ENCODE data around the gene ZNF576. TPM values are rescaled to one million over a fixed set of nuclear protein-coding genes. Genes with fewer than 3 reads are reported as not detected.

ZNF576 gene
- total RNA-seq, 2 experiments from 2014 or later, result 14.1 to 14.9 TPM

- Mint-ChIP-seq H3K36me3 (ENCODE audit: low read depth) (peaks cover 21% of the 10 kb centered on the region), H3K27ac (no peak within 1 kb of the TSS), H3K4me3 (no peak within 1 kb of the TSS), H3K9me3 (no peaks in the 10 kb centered on the region), H3K4me1 (peaks cover 3% of the 10 kb centered on the region), H3K27me3 (no peaks in the 10 kb centered on the region)
- no peak for DNase-seq
- ChIA-PET POLR2A (no interaction called here), CTCF (no interaction called here)
These were observed 15.4 kb downstream of the ZNF576 start, which contains the start of gene SRRM5 for GRCh38 chr19:43611788-43612187. SRRM5 (plus strand) TSS chr19:43612088; CDS start chr19:43612122, 34 bp downstream.

DNA sequence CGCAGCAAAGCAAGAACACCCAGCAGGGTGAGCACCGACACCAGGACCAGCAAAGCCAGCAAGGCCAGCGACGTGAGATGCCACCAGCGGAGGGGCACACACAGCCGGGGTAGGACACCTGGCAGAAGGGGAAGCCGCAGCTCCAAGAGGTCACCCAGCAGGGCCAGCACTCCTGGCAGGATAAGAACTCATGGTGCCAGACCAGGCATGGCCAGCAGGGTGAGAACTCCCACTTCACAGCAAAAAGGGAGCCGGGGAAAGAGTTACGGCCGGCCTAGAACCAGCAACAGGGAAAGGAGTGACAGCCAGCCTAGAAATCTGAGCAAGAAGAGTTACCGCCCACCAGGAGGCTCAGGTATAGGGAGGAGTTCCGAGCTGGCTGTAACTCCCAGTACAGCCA lies 16.0 kb downstream of the ZNF576 start:
- peaks cover 19% of the 10 kb centered on the region for H3K36me3 Mint-ChIP-seq (ENCODE audit: low read depth)
- DNase-seq, result no peak
- no peaks in the 10 kb centered on the region for H3K9me3 Mint-ChIP-seq
- POLR2A ChIA-PET, result no interaction called here
- H3K27ac Mint-ChIP-seq, result no peak overlapping the region
- CTCF ChIA-PET, result no interaction called here
- H3K4me3 Mint-ChIP-seq, result no peak overlapping the region
- no peaks in the 10 kb centered on the region for H3K27me3 Mint-ChIP-seq
- H3K4me1 Mint-ChIP-seq, result peaks cover under 1% of the 10 kb centered on the region

DNA sequence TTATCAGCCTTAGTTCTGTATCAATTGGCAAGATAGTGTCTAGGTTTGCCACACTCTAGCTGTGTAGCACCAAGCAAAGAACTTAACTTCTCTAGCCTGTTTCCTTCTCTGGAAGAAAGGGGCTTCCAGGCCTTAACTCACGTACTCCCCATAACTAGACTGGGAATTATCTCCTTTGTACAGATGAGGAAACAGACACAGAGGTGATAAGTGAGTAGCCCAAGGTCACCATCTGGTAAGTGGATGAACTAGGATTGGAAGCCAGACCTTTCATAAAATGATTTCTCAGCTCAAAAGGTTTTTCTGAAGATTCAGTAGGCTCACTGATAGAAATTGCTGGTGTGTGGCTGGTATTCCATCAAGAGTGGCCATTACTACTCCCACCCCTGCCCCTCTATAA lies 19.9 kb downstream of the ZNF576 start:
- no peak overlapping the region for H3K4me3 Mint-ChIP-seq
- H3K27me3 Mint-ChIP-seq, result no peaks in the 10 kb centered on the region
- CTCF ChIA-PET, result interaction anchor here (0.5 to 1.3 kb wide), 3 partner anchors 17 to 182 kb away, joined by 3 to 5 read pairs (median 3); no protein-coding TSS in a partner anchor
- peaks cover 18% of the 10 kb centered on the region for H3K36me3 Mint-ChIP-seq (ENCODE audit: low read depth)
- no peaks in the 10 kb centered on the region for H3K9me3 Mint-ChIP-seq
- DNase-seq, result no peak
- peaks cover 16% of the 10 kb centered on the region for H3K4me1 Mint-ChIP-seq
- H3K27ac Mint-ChIP-seq, result no peak overlapping the region
- POLR2A ChIA-PET, result no interaction called here

DNA sequence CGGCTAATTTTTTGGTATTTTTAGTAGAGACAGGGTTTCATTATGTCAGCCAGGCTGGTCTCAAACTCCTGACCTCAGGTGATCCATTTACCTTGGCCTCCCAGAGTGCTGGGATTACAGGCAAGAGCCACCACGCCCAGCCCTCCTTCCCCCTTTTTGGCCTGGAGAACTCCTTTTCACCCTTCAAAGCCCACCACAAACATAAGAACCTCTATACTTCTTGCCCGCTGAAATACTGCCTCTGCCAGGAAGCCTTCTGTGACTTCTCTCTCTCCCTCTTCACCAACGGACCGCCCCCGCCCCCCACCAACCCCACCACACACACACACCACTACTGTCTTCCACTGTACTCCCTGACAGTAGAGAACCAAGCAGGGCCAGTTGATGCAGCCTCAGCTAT lies 20.6 kb downstream of the ZNF576 start:
- peaks cover 19% of the 10 kb centered on the region for H3K4me1 Mint-ChIP-seq
- no peaks in the 10 kb centered on the region for H3K9me3 Mint-ChIP-seq
- no peak for DNase-seq
- POLR2A ChIA-PET, result no interaction called here
- CTCF ChIA-PET, result interaction anchor here (1.1 kb wide), 1 partner anchor 182 kb away, joined by 3 read pairs; no protein-coding TSS in a partner anchor
- H3K4me3 Mint-ChIP-seq, result no peak overlapping the region
- H3K27ac Mint-ChIP-seq, result no peak overlapping the region
- peaks cover 17% of the 10 kb centered on the region for H3K36me3 Mint-ChIP-seq (ENCODE audit: low read depth)
- H3K27me3 Mint-ChIP-seq, result no peaks in the 10 kb centered on the region

DNA sequence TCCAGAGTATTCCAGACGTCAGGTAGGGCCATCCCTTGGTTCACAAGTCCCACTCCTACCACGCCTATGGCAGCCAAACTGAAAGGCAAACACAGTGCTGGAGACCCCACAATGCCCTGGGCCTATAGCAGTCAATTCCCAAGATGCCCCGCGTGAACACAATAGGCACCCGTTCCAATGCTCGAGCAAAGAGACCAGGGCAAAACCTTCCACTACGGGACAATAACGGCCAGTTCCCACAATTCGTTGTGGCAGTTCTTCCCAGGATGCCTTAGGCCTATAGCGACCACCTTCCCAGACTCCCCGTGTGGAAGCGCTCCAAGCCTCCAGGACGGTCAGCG lies 22.5 kb downstream of the ZNF576 start:
- Mint-ChIP-seq H3K9me3 (no peaks in the 10 kb centered on the region), H3K27ac (peak overlapping the region; percentile 98), H3K27me3 (no peaks in the 10 kb centered on the region), H3K4me1 (peaks cover 21% of the 10 kb centered on the region), H3K36me3 (ENCODE audit: low read depth) (peaks cover 2% of the 10 kb centered on the region), H3K4me3 (peak overlapping the region; percentile 94)
- ChIA-PET POLR2A (no interaction called here), CTCF (no interaction called here)
- peak; percentile 56 for DNase-seq

DNA sequence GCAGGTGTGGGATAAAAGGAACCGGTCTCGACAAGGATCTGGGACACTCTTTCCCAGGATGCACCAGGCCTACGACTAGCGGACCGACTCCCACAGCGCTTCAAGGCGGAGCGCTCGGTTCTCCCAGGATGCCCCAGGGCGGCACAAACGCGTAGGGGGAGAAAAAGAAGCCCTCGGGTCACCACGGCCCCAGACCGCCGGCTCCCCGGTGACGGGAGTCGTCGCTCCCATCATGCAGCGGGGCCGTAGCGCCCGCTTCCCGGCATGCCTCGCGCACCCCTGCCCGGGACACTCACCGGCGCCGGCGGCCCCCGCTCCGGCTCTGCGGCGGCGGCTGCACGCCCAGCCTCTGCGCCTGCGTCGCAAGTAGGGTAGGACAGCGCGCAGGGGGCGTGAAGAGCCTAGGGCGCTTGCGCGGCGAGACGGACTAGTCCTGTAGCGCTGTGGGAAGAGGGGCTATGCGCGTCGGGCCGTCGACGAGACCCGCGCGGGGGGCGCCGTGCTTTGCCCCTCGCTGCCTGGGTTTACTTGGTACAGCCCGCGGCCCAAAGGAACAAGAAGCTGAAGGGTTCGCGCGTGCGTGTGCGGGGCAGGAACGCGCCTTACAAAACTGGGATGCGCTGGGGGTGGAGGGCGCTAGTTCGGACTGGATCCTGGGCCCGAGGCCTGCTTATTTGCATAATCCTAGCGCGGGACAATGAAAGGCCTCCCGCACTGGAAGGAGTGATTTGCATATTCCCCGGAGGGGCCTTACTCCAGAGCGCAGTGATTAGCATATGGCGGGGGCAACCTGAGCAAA lies 23.1 kb downstream of the ZNF576 start, which contains the start of gene ZNF428:
ZNF428 (minus strand) TSS at position 368 of the 799 bp plus-strand sequence. CDS start 5,325 bp downstream, outside the sequence.
- Mint-ChIP-seq H3K27ac (peak within 1 kb of the TSS; percentile 98), H3K4me3 (peak within 1 kb of the TSS; percentile 94), H3K36me3 (ENCODE audit: low read depth) (peaks cover 2% of the 10 kb centered on the region), H3K27me3 (no peaks in the 10 kb centered on the region), H3K4me1 (peaks cover 27% of the 10 kb centered on the region), H3K9me3 (no peaks in the 10 kb centered on the region)
- ChIA-PET CTCF (no interaction called here), POLR2A (no interaction called here)
- peak; percentile 88 for DNase-seq

DNA sequence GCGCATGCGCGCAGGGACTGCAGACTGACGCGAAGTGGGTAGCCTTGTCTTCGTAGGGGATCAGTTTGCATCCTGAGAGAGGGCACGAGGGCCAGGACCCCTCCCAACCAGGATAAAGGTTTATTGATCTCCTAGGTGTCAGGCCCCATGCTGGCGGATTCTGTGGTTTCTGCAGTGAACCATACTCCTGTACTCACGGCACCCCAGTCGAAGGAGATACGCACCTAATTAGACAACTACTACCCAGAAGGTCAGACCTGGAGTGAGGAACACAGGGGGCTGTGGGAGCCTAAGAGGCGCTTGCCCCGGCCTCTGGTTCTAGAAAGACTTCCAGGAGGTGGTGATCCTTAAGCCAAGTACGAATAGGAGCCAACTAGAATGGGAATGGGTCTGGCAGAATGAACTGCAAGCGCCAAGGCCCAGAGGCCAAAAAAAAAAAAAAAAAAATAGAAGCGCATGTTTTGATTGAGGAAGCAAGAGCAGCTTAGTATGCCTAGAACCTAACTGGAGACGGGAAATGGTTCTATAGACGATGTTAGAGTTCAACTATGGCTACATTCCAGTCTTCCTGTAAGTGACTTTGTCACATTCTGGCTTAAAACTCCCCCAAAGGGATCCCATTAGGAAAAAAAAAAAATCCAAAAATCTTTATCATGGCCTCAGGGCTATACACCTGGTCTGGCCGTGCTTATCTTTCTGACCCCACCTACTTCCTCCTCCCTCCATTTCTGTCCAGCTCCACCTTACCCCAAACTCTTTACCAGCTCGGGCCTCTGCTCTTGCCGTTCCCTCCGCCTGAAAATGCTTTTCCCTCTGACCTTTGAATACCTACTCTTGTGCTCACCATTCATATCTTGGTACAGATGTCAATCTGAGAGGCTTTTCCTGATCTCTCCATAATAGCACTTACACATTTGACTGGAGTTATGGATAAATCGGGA lies 23.9 kb downstream of the ZNF576 start:
- peak overlapping the region; percentile 94 for H3K4me3 Mint-ChIP-seq
- no peaks in the 10 kb centered on the region for H3K9me3 Mint-ChIP-seq
- H3K4me1 Mint-ChIP-seq, result peaks cover 30% of the 10 kb centered on the region
- ChIA-PET CTCF (interaction anchor here (0.6 kb wide), 2 partner anchors 27 to 28 kb away, joined by 3 to 4 read pairs; no protein-coding TSS in a partner anchor), POLR2A (no interaction called here)
- H3K36me3 Mint-ChIP-seq (ENCODE audit: low read depth), result peaks cover 2% of the 10 kb centered on the region
- no peak for DNase-seq
- H3K27me3 Mint-ChIP-seq, result no peaks in the 10 kb centered on the region
- peak overlapping the region; percentile 98 for H3K27ac Mint-ChIP-seq

DNA sequence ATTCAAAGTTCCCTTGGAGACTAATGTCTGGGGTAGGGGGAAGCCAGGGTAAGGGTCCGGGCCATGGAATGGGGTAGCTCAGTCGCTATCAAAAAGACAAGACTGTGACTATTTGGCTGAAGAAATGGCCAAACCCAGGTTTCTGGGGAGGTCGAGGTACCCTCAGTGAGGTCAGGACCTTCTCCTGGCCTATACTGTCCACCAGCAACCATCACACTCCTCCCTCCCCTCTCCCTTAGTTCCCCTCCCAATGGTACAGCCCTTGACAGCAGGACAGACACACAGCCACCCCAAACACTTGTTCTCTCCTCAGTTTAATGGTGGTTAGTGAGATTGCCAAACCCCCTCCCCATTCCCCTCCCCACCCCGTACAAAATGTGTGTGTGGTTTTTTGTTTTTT lies 25.7 kb downstream of the ZNF576 start:
- ChIA-PET POLR2A (no interaction called here), CTCF (interaction anchor here (0.6 to 1.1 kb wide), 2 partner anchors 43 to 67 kb away, joined by 3 to 4 read pairs; no protein-coding TSS in a partner anchor)
- H3K9me3 Mint-ChIP-seq, result no peaks in the 10 kb centered on the region
- H3K4me1 Mint-ChIP-seq, result peaks cover 39% of the 10 kb centered on the region
- H3K36me3 Mint-ChIP-seq (ENCODE audit: low read depth), result peaks cover 2% of the 10 kb centered on the region
- peaks cover 5% of the 10 kb centered on the region for H3K27me3 Mint-ChIP-seq
- DNase-seq, result no peak
- no peak overlapping the region for H3K4me3 Mint-ChIP-seq
- no peak overlapping the region for H3K27ac Mint-ChIP-seq

DNA sequence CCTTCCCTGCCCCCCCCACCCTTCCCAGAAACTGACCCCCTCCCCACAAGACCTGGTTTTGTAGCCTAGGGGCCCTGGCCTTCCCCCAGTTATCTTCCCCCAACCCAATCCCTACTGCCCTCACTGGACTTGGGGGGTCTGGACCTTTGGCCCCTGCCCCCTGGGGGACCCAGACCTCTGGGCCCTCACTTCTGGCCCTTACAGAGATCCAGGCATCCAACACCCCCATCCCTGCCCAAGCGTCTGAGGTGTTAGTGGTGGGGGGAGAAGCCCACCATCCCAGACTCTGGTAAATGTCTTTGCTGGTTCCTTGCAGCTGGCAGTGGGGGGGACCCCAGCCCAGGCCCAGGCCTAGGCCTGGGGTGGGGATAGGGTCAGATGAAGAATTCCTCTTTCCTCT lies 26.6 kb downstream of the ZNF576 start:
- no peak overlapping the region for H3K27ac Mint-ChIP-seq
- peaks cover 2% of the 10 kb centered on the region for H3K36me3 Mint-ChIP-seq (ENCODE audit: low read depth)
- DNase-seq, result no peak
- peaks cover 9% of the 10 kb centered on the region for H3K27me3 Mint-ChIP-seq
- no peak overlapping the region for H3K4me3 Mint-ChIP-seq
- no peaks in the 10 kb centered on the region for H3K9me3 Mint-ChIP-seq
- ChIA-PET CTCF (no interaction called here), POLR2A (no interaction called here)
- peaks cover 41% of the 10 kb centered on the region for H3K4me1 Mint-ChIP-seq

- POLR2A ChIA-PET, result no interaction called here
These were observed 27.7 kb downstream of the ZNF576 start for GRCh38 chr19:43623889-43624670.

GRCh38 chr19:43624933-43625332 lies 28.5 kb downstream of the ZNF576 start:
- Mint-ChIP-seq H3K36me3 (ENCODE audit: low read depth) (no peaks in the 10 kb centered on the region), H3K27ac (peak overlapping the region; percentile 74), H3K4me3 (no peak overlapping the region), H3K4me1 (peaks cover 35% of the 10 kb centered on the region), H3K27me3 (peaks cover 9% of the 10 kb centered on the region), H3K9me3 (no peaks in the 10 kb centered on the region)
- DNase-seq, result peak; percentile 89
- POLR2A ChIA-PET, result no interaction called here
- CTCF ChIA-PET, result interaction anchor here (1.7 kb wide), 1 partner anchor 70 kb away, joined by 4 read pairs; no protein-coding TSS in a partner anchor

More at GRCh38 chr19:43623889-43624670, 27.7 kb downstream of the ZNF576 start:
- Mint-ChIP-seq H3K9me3 (no peaks in the 10 kb centered on the region), H3K4me3 (no peak overlapping the region), H3K36me3 (ENCODE audit: low read depth) (no peaks in the 10 kb centered on the region), H3K4me1 (peaks cover 37% of the 10 kb centered on the region), H3K27ac (peak overlapping the region; percentile 64), H3K27me3 (peaks cover 9% of the 10 kb centered on the region)
- CTCF ChIA-PET, result no interaction called here
- no peak for DNase-seq

- ChIA-PET CTCF (interaction anchor here (0.7 to 2.2 kb wide), 7 partner anchors 11 to 178 kb away, joined by 3 to 5 read pairs (median 3); no protein-coding TSS in a partner anchor), POLR2A (no interaction called here)
- DNase-seq, result no peak
- H3K4me3 Mint-ChIP-seq, result no peak overlapping the region
- no peak overlapping the region for H3K27ac Mint-ChIP-seq
- no peaks in the 10 kb centered on the region for H3K36me3 Mint-ChIP-seq (ENCODE audit: low read depth)
- no peaks in the 10 kb centered on the region for H3K9me3 Mint-ChIP-seq
- H3K27me3 Mint-ChIP-seq, result peaks cover 9% of the 10 kb centered on the region
- peaks cover 25% of the 10 kb centered on the region for H3K4me1 Mint-ChIP-seq
These were observed 29.7 kb downstream of the ZNF576 start for GRCh38 chr19:43625918-43626579.
